ENCODE results near the gene FAT3. TPM values are rescaled to one million over a fixed set of nuclear protein-coding genes. Genes with fewer than 3 reads are reported as not detected.

FAT3 gene
- total RNA-seq, 1 experiment from 2014 or later = not detected

DNA sequence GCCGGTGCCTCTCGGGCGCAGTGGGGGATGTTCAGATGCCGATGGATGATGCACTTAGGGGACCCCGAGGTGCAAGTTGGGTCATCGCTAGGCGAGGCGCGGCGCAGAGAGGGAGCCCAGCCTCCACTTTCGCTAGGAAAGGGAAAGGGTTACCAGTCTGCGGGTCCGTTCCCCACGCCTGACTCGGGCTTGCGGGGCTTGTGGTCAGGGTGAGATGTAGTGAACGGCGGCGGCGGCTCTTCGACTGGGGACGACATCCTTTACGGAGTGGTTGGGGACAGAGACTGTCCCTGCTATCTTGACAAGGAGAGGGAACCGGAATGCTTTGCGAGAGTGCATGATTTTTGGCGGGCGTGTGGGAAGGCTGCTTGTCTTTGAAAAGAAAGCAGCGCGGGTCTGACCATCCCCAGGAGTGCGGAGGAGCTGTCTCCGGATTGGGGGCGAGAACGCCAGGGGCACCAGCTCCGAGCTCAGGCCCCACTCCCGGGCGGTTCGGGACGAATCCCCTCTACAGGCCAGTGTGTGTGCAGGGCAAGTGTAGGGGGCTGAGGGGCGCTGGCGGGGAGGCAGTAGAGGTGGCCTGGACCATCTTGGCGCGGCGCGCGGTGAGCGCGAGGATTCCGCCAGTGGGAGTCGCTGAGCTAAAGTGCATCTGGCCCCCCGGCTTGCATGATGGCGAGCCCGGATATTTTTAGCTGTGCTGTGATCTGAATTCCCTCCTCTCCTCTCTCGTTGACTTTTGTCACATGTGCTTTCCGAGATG lies 1.1 kb downstream of the FAT3 start:
- Histone ChIP-seq H3K9me3 (ENCODE audit: low read length) (peaks cover 5% of the 10 kb centered on the region; the same call in 1 of the 2 replicates), H2AFZ (ENCODE audit: low read length) (no peak overlapping the region), H3K27me3 (ENCODE audit: low read length) (peaks cover 49% of the 10 kb centered on the region), H3K9me2 (replicated peaks; ENCODE audit: low read length) (no peaks in the 10 kb centered on the region), H3K27ac (ENCODE audit: low read length) (no peak overlapping the region), H3K9ac (ENCODE audit: low read length) (no peak overlapping the region), H3K4me2 (ENCODE audit: low read length) (no peak overlapping the region), H3K36me3 (ENCODE audit: low read depth, low read length) (no peaks in the 10 kb centered on the region), H4K20me1 (ENCODE audit: low read length) (no peaks in the 10 kb centered on the region), H3K4me1 (ENCODE audit: insufficient read depth, low read length) (no peaks in the 10 kb centered on the region), H3K4me3 (ENCODE audit: low read length) (no peak overlapping the region), H3K79me2 (ENCODE audit: low read length) (no peaks in the 10 kb centered on the region), H3F3A (ENCODE audit: low read length, unreplicated experiment) (no peaks in the 10 kb centered on the region)
- ATAC-seq = no peak
- BruUV-seq (replicated peaks) = no TSS peak
- ChIA-PET CTCF (no interaction called here), POLR2A (ENCODE audit: unreplicated experiment) (no interaction called here)
- intact Hi-C loops (cut with micrococcal nuclease) = no loop called here
- DNase-seq = no peak
- TF ChIP-seq, protein P1, sequence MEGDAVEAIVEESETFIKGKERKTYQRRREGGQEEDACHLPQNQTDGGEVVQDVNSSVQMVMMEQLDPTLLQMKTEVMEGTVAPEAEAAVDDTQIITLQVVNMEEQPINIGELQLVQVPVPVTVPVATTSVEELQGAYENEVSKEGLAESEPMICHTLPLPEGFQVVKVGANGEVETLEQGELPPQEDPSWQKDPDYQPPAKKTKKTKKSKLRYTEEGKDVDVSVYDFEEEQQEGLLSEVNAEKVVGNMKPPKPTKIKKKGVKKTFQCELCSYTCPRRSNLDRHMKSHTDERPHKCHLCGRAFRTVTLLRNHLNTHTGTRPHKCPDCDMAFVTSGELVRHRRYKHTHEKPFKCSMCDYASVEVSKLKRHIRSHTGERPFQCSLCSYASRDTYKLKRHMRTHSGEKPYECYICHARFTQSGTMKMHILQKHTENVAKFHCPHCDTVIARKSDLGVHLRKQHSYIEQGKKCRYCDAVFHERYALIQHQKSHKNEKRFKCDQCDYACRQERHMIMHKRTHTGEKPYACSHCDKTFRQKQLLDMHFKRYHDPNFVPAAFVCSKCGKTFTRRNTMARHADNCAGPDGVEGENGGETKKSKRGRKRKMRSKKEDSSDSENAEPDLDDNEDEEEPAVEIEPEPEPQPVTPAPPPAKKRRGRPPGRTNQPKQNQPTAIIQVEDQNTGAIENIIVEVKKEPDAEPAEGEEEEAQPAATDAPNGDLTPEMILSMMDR (conservative IDR thresholded peaks at IDR 0.05; ENCODE audit: low read depth, low read length) = no peak
- TF ChIP-seq EZH2 (IDR thresholded peaks at IDR 0.05; ENCODE audit: low read length, unreplicated experiment) (no peak), EZH2phosphoT487 (IDR thresholded peaks at IDR 0.05; ENCODE audit: borderline replicate concordance, low read length) (no peak)

DNA sequence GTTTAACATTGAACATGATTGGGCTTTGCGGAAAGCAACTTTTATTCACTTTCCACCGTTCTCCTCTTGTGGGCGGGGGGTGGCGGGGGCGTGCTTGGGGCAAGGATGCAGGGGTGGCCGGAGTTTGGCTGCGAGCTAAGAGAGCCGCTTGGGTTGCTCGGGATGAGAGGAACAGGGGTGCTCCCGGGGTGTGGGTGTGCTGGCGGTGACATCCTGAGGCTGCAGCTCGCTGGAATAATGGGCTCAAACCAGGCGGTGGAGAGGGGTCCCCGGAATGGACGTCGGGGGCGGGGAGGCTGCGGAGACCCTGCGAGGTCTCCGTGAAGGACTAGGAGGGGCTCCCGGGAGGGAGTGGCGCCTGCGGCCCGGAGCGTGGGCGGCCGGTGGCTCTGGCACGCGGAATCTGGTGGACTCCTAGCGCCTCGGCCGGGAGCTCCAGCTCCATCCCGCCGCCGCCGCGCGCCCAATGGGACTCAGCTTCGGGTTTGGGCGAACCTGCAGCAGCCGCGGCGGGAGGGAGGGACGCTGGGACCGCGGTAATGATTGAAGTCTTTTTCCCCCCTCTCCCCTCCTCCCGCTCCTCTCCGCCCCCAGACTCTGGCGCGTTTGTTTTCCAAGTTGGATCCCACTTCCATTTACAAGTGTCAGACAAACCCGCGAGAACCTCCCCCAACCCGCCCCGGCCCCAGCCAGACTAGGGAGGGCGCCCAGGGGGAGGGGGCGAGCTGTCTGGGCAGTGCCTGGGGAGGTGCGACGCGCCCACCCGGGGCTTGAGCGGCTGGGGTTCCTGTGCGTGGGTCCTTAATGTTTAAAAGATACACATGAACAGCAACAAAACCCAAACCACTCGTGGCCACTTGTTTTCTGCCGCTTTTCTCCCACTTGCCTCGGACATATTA lies 2.0 kb downstream of the FAT3 start:
- POLR2A ChIA-PET (ENCODE audit: unreplicated experiment) = no interaction called here
- BruUV-seq (replicated peaks) = no TSS peak
- no peaks in the 10 kb centered on the region for H3K36me3 ChIP-seq (ENCODE audit: low read depth, low read length)
- H3K27me3 ChIP-seq (ENCODE audit: low read length) = peaks cover 47% of the 10 kb centered on the region
- H3K4me1 ChIP-seq (ENCODE audit: insufficient read depth, low read length) = no peaks in the 10 kb centered on the region
- H3K4me3 ChIP-seq (ENCODE audit: low read length) = no peak overlapping the region
- H3K4me2 ChIP-seq (ENCODE audit: low read length) = peak overlapping the region; percentile 38; the same call in 1 of the 2 replicates
- TF ChIP-seq, protein P1 (conservative IDR thresholded peaks at IDR 0.05; ENCODE audit: low read depth, low read length) = no peak
- TF ChIP-seq EZH2phosphoT487 (IDR thresholded peaks at IDR 0.05; ENCODE audit: borderline replicate concordance, low read length) = no peak
- no peak for TF ChIP-seq EZH2 (IDR thresholded peaks at IDR 0.05; ENCODE audit: low read length, unreplicated experiment)
- H3K79me2 ChIP-seq (ENCODE audit: low read length) = no peaks in the 10 kb centered on the region
- no peak overlapping the region for H3K9ac ChIP-seq (ENCODE audit: low read length)
- no peaks in the 10 kb centered on the region for H3K9me2 ChIP-seq (replicated peaks; ENCODE audit: low read length)
- CTCF ChIA-PET = no interaction called here
- H3F3A ChIP-seq (ENCODE audit: low read length, unreplicated experiment) = no peaks in the 10 kb centered on the region
- peak overlapping the region; percentile 43 for H2AFZ ChIP-seq (ENCODE audit: low read length)
- no peaks in the 10 kb centered on the region for H3K9me3 ChIP-seq (ENCODE audit: low read length)
- DNase-seq (no peak), ATAC-seq (no peak)
- intact Hi-C loops (cut with micrococcal nuclease) = no loop called here
- H4K20me1 ChIP-seq (ENCODE audit: low read length) = no peaks in the 10 kb centered on the region
- H3K27ac ChIP-seq (ENCODE audit: low read length) = no peak overlapping the region
